Cardiac fibroblast (primary cell): Measurements from ENCODE around the gene PARD6B.

Experiments used
- DNase-seq, 2 donors: peaks; one replicate each; pipeline versions ENCODE4 v3.0.0 to v3.0.0-alpha.2; 2010; ENCODE audit warnings: low read depth in 2 of 2
- H3K4me3 ChIP-seq, 2 donors: replicated peaks in 1 of 2; 1 replicate in 1 of 2; 2 replicates in 1 of 2; pipeline ENCODE4 v1.5.1; 2011; ENCODE audit warnings: low read depth in 2 of 2, low read length in 2 of 2, mild to moderate bottlenecking in 2 of 2, moderate library complexity in 1 of 2
- TF ChIP-seq, protein P1 (sequence below): IDR thresholded peaks from one replicate; pipeline ENCODE4 v1.5.1; 2011; ENCODE audit warnings: low read depth, mild to moderate bottlenecking, low read length, inconsistent platforms

PARD6B gene

DNA sequence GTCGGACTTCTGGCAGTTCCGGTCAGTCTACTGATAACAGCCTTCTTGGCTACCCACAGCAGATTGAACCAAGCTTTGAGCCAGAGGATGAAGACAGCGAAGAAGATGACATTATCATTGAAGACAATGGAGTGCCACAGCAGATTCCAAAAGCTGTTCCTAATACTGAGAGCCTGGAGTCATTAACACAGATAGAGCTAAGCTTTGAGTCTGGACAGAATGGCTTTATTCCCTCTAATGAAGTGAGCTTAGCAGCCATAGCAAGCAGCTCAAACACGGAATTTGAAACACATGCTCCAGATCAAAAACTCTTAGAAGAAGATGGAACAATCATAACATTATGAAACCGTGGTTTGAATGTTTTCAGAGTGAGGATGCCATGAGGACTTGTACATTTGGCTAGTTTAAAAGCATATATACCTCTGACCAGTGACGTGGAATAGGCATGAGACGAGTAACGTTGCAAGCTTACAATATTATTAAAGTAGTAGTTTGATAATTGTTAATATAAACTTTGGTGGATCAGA is 18.8 kb downstream of the PARD6B start:
- no peak overlapping the region for H3K4me3 ChIP-seq
- TF ChIP-seq, protein P1, sequence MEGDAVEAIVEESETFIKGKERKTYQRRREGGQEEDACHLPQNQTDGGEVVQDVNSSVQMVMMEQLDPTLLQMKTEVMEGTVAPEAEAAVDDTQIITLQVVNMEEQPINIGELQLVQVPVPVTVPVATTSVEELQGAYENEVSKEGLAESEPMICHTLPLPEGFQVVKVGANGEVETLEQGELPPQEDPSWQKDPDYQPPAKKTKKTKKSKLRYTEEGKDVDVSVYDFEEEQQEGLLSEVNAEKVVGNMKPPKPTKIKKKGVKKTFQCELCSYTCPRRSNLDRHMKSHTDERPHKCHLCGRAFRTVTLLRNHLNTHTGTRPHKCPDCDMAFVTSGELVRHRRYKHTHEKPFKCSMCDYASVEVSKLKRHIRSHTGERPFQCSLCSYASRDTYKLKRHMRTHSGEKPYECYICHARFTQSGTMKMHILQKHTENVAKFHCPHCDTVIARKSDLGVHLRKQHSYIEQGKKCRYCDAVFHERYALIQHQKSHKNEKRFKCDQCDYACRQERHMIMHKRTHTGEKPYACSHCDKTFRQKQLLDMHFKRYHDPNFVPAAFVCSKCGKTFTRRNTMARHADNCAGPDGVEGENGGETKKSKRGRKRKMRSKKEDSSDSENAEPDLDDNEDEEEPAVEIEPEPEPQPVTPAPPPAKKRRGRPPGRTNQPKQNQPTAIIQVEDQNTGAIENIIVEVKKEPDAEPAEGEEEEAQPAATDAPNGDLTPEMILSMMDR = no peak
- peak in 1 of 2 donors; percentile 18 for DNase-seq

DNA sequence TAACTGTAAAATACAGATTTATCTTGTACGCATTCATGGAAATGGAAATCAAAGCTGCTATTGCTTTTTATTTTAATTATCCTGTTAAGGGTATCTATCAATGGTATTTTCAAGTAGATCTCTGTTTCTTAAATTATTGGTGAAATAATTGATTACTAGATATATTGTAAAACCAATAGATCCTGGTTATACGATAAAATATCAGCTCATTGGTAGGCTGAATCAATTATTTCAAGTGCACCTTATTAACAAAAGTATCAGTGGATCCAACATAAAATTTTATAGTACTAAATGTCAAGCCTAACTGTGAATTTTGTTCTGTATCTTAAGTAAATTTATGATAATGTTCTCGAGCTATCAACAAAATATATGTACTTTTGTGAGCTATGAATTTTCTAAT is 21.8 kb downstream of the PARD6B start:
- H3K4me3 ChIP-seq = no peak overlapping the region
- DNase-seq = no peak
- TF ChIP-seq, protein P1 = no peak

DNA sequence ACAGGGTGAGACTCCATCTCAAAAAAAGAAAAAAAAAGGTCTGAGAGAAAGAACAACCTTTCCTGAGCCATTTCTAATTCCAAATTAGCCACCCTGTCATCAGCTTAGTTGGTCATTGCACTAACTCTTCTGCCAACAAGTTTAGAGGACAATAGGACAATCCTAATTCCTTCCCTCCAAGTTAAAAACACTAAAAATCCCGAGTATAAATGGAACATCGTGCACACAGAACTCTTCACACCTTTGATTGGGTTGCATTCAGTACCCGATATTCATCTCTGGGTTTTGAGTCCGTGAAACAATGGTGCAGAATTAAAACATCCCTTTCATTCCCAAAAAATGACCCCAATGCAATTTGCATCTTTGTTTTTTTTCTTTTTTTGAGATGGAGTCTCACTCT is 23.0 kb downstream of the PARD6B start:
- H3K4me3 ChIP-seq = no peak overlapping the region
- TF ChIP-seq, protein P1 = no peak
- no peak for DNase-seq

DNA sequence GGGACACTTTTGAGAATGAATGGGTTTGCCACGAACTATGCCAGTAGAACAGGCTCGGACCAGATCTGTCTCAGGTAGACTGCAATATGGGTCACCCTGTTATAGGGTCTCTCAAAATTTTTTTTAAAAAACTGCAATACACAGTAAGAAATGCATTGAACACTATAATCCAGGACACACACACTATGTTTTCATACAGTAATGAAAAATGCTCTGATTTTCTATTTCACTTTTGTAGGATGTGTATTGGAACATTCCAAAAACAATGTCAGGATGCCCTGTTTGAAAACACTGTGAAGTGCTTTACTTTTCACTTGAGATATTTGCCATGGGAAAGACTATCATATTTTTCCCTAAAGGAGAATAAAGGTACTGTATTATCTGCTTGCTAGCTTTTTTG is 25.1 kb downstream of the PARD6B start:
- no peak for DNase-seq
- H3K4me3 ChIP-seq = no peak overlapping the region
- TF ChIP-seq, protein P1 = no peak

DNA sequence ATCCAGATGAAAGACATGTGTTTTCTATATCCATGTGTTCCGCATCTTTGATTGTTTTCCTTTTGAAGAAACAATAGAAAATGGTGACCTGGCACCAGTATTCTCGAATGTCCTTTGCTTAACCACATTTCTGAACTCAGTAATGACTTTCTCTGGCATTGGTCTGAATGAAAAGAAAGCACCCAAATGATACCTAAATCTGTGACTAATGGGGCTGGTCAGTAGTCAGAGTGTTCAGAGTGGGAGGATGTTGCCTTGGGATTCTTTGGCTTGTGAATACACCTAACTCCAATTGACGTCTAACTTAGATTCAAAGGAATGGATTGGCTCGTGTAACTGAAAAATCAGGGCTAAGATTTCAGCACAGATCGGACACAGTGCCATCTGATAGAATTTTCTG is 27.1 kb downstream of the PARD6B start:
- no peak overlapping the region for H3K4me3 ChIP-seq
- DNase-seq = peak in 1 of 2 donors; percentile 11
- TF ChIP-seq, protein P1 = no peak

DNA sequence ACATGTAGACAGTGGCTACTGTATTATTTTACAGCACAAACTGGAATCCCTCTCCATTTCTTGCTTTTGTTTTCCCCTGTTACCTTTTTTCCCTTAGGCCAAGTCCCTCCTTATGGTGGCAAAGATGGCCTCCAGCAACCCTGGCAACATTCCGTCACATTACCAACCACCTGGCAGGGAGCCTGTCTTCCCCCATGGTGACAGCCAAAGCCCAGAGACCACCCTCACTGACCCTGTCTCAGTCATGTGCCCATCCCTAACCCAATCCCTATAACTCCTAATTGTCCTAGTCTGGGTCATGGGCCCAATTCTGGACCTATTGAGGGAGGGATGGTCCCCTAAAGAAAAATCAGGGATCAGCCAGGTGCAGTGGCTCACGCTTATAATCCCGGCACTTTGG is 27.6 kb downstream of the PARD6B start:
- TF ChIP-seq, protein P1 = no peak
- H3K4me3 ChIP-seq = no peak overlapping the region
- DNase-seq = no peak

DNA sequence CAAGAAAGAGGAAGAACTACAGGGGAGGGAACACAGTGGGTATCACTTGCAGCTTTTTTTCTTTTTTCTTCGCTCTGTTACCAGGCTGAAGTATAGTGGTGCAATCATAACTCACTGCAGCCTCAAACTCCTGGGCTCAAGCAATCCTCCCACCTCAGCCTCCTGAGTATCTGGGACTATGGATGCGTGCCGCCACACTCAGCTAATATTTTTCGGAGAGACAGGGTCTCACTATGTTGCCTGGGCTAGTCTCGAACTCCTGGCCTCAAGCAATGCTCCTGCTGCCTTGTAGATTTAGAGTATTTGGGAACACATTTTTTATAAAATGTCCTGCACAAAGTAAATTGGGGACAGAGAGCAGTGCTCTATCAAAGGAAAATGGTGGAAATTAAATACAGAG is 28.3 kb downstream of the PARD6B start:
- TF ChIP-seq, protein P1 = no peak
- no peak overlapping the region for H3K4me3 ChIP-seq
- no peak for DNase-seq
